ENCODE data around the gene NDFIP2.

The NDFIP2 gene

GRCh38 chr13:79469608-79470007, 11.3 kb upstream of the NDFIP2 start:
- no peak for TF ChIP-seq ISL1 (CRISPR knock-in tag; IDR thresholded peaks at IDR 0.05)
- ATAC-seq = no peak

- TF ChIP-seq ZNF70 (CRISPR knock-in tag; IDR thresholded peaks at IDR 0.05) = no peak
- TF ChIP-seq GLIS3 (CRISPR knock-in tag; IDR thresholded peaks at IDR 0.05) = no peak
- TF ChIP-seq ZNF8 (CRISPR knock-in tag; IDR thresholded peaks at IDR 0.05) = no peak
- no peak for TF ChIP-seq ISL1 (CRISPR knock-in tag; IDR thresholded peaks at IDR 0.05)
- TF ChIP-seq OSR1 (CRISPR knock-in tag; IDR thresholded peaks at IDR 0.05) = no peak
- TF ChIP-seq POU6F1 (CRISPR knock-in tag; IDR thresholded peaks at IDR 0.05; ENCODE audit: borderline replicate concordance, low read depth) = no peak
- no peak for TF ChIP-seq ZC3H10 (CRISPR knock-in tag; IDR thresholded peaks at IDR 0.05)
- no peak for TF ChIP-seq ARNTL (CRISPR knock-in tag; IDR thresholded peaks at IDR 0.05; ENCODE audit: borderline replicate concordance, low read depth)
- TF ChIP-seq ZFP3 (CRISPR knock-in tag; IDR thresholded peaks at IDR 0.05) = no peak
- TF ChIP-seq ESRRG (CRISPR knock-in tag; IDR thresholded peaks at IDR 0.05) = no peak
- TF ChIP-seq PPARA (CRISPR knock-in tag; IDR thresholded peaks at IDR 0.05; ENCODE audit: borderline replicate concordance) = no peak
Observed at GRCh38 chr13:79470666-79471065, 10.3 kb upstream of the NDFIP2 start.

GRCh38 chr13:79475569-79475968, 5.4 kb upstream of the NDFIP2 start:
- TF ChIP-seq CSDC2 (CRISPR knock-in tag; IDR thresholded peaks at IDR 0.05) (no peak), ISL1 (CRISPR knock-in tag; IDR thresholded peaks at IDR 0.05) (no peak), ZNF8 (CRISPR knock-in tag; IDR thresholded peaks at IDR 0.05) (no peak), BACH2 (CRISPR knock-in tag; IDR thresholded peaks at IDR 0.05; ENCODE audit: borderline replicate concordance) (no peak), CREB5 (CRISPR knock-in tag; IDR thresholded peaks at IDR 0.05; ENCODE audit: low read depth) (no peak), TOX (CRISPR knock-in tag; IDR thresholded peaks at IDR 0.05; ENCODE audit: borderline replicate concordance) (no peak), ZNF565 (CRISPR knock-in tag; conservative IDR thresholded peaks at IDR 0.05; ENCODE audit: low read depth) (no peak), PPARA (CRISPR knock-in tag; IDR thresholded peaks at IDR 0.05; ENCODE audit: borderline replicate concordance) (no peak), POU6F1 (CRISPR knock-in tag; IDR thresholded peaks at IDR 0.05; ENCODE audit: borderline replicate concordance, low read depth) (no peak), ZNF70 (CRISPR knock-in tag; IDR thresholded peaks at IDR 0.05) (no peak), ZC3H10 (CRISPR knock-in tag; IDR thresholded peaks at IDR 0.05) (no peak), PATZ1 (CRISPR knock-in tag; IDR thresholded peaks at IDR 0.05; ENCODE audit: borderline replicate concordance) (no peak), ZFP30 (CRISPR knock-in tag; IDR thresholded peaks at IDR 0.05) (no peak)
- ATAC-seq = no peak

More at GRCh38 chr13:79470666-79471065, 10.3 kb upstream of the NDFIP2 start:
- no peak for ATAC-seq

GRCh38 chr13:79477968-79478367, 3.0 kb upstream of the NDFIP2 start:
- ATAC-seq = no peak
- TF ChIP-seq CSDC2 (CRISPR knock-in tag; IDR thresholded peaks at IDR 0.05) (no peak), ZNF70 (CRISPR knock-in tag; IDR thresholded peaks at IDR 0.05) (no peak), PATZ1 (CRISPR knock-in tag; IDR thresholded peaks at IDR 0.05; ENCODE audit: borderline replicate concordance) (no peak), POU6F1 (CRISPR knock-in tag; IDR thresholded peaks at IDR 0.05; ENCODE audit: borderline replicate concordance, low read depth) (no peak), SNAI2 (CRISPR knock-in tag; IDR thresholded peaks at IDR 0.05) (no peak), ZC3H10 (CRISPR knock-in tag; IDR thresholded peaks at IDR 0.05) (no peak), ZFP3 (CRISPR knock-in tag; IDR thresholded peaks at IDR 0.05) (no peak), ZFP30 (CRISPR knock-in tag; IDR thresholded peaks at IDR 0.05) (no peak), ARNTL (CRISPR knock-in tag; IDR thresholded peaks at IDR 0.05; ENCODE audit: borderline replicate concordance, low read depth) (no peak), ZNF565 (CRISPR knock-in tag; conservative IDR thresholded peaks at IDR 0.05; ENCODE audit: low read depth) (no peak), GLIS3 (CRISPR knock-in tag; IDR thresholded peaks at IDR 0.05) (no peak), RARB (CRISPR knock-in tag; IDR thresholded peaks at IDR 0.05) (no peak), OSR1 (CRISPR knock-in tag; IDR thresholded peaks at IDR 0.05) (no peak), TSHZ2 (CRISPR knock-in tag; IDR thresholded peaks at IDR 0.05) (no peak), TCF4 (CRISPR knock-in tag; IDR thresholded peaks at IDR 0.05; ENCODE audit: borderline replicate concordance) (no peak), ISL1 (CRISPR knock-in tag; IDR thresholded peaks at IDR 0.05) (no peak), TOX (CRISPR knock-in tag; IDR thresholded peaks at IDR 0.05; ENCODE audit: borderline replicate concordance) (no peak), ZNF8 (CRISPR knock-in tag; IDR thresholded peaks at IDR 0.05) (no peak)
